OCI-LY3 (cell line): ENCODE results near the gene ELOVL1.

Source experiments
- H2AFZ ChIP-seq: fragments of 200-600, 300-600 bp; shearing (Covaris generic); 2 replicates; pipeline ENCODE4 v1.6.0; 2014; ENCODE audit warnings: antibody characterized with exemption, low read depth, low read length
- H3K27ac ChIP-seq: fragments of 200-600, 300-600 bp; sonication (generic); 2 replicates; pipeline ENCODE4 v1.5.1; 2014; ENCODE audit warnings: mild to moderate bottlenecking, low read length, moderate library complexity, mixed read lengths
- H3K27me3 ChIP-seq: fragments of 200-600, 300-600 bp; sonication (generic); 2 replicates; pipeline ENCODE4 v1.6.1; 2014; ENCODE audit warnings: low read depth, low read length, mixed read lengths
- H3K36me3 ChIP-seq: fragments of 200-600, 300-600 bp; sonication (generic); replicated peaks from 2 replicates; pipeline ENCODE3; 2014; ENCODE audit warnings: low read depth, low read length, mixed read lengths
- H3K4me1 ChIP-seq: fragments of 300-600, 200-600 bp; sonication (generic); 2 replicates; pipeline ENCODE4 v1.6.1; 2014; ENCODE audit warnings: low read length, mixed read lengths
- H3K4me2 ChIP-seq: fragments of 200-600, 300-600 bp; sonication (generic); 2 replicates; pipeline ENCODE4 v1.6.1; 2014; ENCODE audit warnings: low read length, mixed read lengths
- H3K4me3 ChIP-seq: fragments of 300-600, 200-600 bp; sonication (generic); 2 replicates; pipeline ENCODE4 v1.5.1; 2014; ENCODE audit warnings: antibody characterized with exemption, mild to moderate bottlenecking, low read length, moderate library complexity
- H3K79me2 ChIP-seq: fragments of 300-600, 200-600 bp; shearing (Covaris generic); 2 replicates; pipeline ENCODE4 v1.6.1; 2014; ENCODE audit warnings: mild to moderate bottlenecking, low read length, mixed read lengths
- H3K9ac ChIP-seq: fragments of 300-600, 200-600 bp; shearing (Covaris generic); 2 replicates; pipeline ENCODE4 v1.6.0; 2014; ENCODE audit warnings: mild to moderate bottlenecking, low read length, moderate library complexity
- H3K9me3 ChIP-seq: fragments of 200-600, 300-600 bp; shearing (Covaris generic); 2 replicates; pipeline ENCODE4 v1.6.1; 2014; ENCODE audit warnings: low read length, mixed read lengths; ENCODE audit not compliant: insufficient read depth
- H4K20me1 ChIP-seq: fragments of 200-600, 300-600 bp; sonication (generic); 2 replicates; pipeline ENCODE4 v1.6.1; 2016; ENCODE audit warnings: low read length, mixed read lengths; ENCODE audit not compliant: insufficient read depth
- CTCF ChIP-seq: fragments of 200-600, 300-600 bp; sonication (generic); IDR thresholded peaks from 2 replicates; pipeline ENCODE4 v1.5.1; 2014; ENCODE audit warnings: antibody characterized with exemption, low read length, low read depth
- EZH2phosphoT487 ChIP-seq: fragments of 200-600 bp; shearing (Covaris generic); IDR thresholded peaks from 2 replicates; pipeline ENCODE4 v1.6.1; 2018; ENCODE audit warnings: antibody characterized with exemption, mixed run types, low read depth

Gene ELOVL1

DNA sequence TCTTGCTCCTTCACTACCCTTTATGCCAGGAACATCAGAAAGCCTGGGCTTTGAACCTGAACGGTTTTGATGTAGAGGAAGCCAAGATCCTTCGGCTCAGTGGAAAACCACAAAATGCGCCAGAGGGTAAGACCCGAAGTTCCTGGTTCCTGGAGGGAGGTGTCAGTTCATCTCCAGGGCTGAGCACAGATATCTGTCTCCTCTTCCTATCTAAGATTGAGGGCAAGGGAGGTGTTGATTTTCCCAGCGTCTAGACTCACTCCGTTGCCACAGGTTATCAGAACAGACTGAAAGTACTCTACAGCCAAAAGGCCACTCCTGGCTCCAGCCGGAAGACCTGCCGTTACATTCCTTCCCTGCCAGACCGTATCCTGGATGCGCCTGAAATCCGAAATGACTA is 8.1 kb downstream of the ELOVL1 start:
- TF ChIP-seq CTCF, result no peak
- TF ChIP-seq EZH2phosphoT487, result no peak
- Histone ChIP-seq H3K79me2 (peaks cover 33% of the 10 kb centered on the region), H2AFZ (no peak overlapping the region)

GRCh38 chr1:43358746-43359693 is 8.8 kb downstream of the ELOVL1 start, which contains the start of gene CDC20:
Gene CDC20 (plus strand): TSS chr1:43358981. CDS start chr1:43359216, 235 bp downstream.
- Histone ChIP-seq H3K36me3 (peaks cover 24% of the 10 kb centered on the region), H3K79me2 (peaks cover 33% of the 10 kb centered on the region)

More for the DNA sequence above, 8.1 kb downstream of the ELOVL1 start:
- peak overlapping the region; percentile 64; the same call in 1 of the 2 replicates for H3K27ac ChIP-seq
- H3K4me2 ChIP-seq, result peak overlapping the region; percentile 86
- H3K36me3 ChIP-seq, result peaks cover 27% of the 10 kb centered on the region
- H3K4me1 ChIP-seq, result peaks cover 16% of the 10 kb centered on the region
- no peaks in the 10 kb centered on the region for H3K9me3 ChIP-seq
- H3K9ac ChIP-seq, result peak overlapping the region; percentile 87
- peak overlapping the region; percentile 89 for H3K4me3 ChIP-seq
- no peaks in the 10 kb centered on the region for H3K27me3 ChIP-seq
- no peaks in the 10 kb centered on the region for H4K20me1 ChIP-seq

DNA sequence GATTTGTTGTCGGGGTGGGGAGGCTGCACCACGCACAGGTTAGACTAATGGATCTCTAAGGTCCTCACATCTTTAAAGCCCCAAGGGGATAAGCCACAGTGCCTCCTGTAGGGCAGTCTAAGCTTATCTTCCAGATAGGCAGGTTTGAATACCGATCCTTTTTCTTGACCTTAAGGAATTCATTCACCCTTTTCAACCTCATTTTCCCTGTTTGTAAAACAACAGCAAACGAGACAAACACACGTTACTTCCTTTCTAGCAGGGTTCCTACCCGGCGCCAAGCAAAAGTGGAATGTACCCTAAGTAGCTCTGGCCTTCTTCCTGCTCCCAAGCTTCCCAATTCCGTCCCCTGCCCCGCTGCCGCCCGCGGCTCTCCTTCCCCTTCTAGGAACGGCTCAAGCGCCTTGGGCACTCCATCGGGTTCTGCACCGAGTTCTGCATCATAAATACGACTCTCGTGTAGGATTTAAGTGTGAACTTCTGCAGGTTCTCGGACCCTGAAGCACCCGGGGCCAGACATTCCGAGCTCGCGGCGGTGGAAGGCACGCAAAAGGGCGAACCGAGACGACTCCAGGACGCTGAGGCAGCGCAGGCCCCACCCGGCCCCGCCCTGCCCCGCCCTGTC is 9.6 kb downstream of the ELOVL1 start:
- Histone ChIP-seq H2AFZ (peak overlapping the region; percentile 84), H3K27ac (peak overlapping the region; percentile 68)

More at GRCh38 chr1:43358746-43359693, 8.8 kb downstream of the ELOVL1 start, which contains the start of gene CDC20:
- peak within 1 kb of the TSS; percentile 96 for H3K9ac ChIP-seq
- H3K27me3 ChIP-seq, result no peaks in the 10 kb centered on the region
- H3K9me3 ChIP-seq, result no peaks in the 10 kb centered on the region
- H3K4me2 ChIP-seq, result peak within 1 kb of the TSS; percentile 97
- H3K4me3 ChIP-seq, result peak within 1 kb of the TSS; percentile 89
- H3K27ac ChIP-seq, result peak within 1 kb of the TSS; percentile 68
- peaks cover 16% of the 10 kb centered on the region for H3K4me1 ChIP-seq
- no peak for TF ChIP-seq EZH2phosphoT487
- no peak for TF ChIP-seq CTCF
- peak within 1 kb of the TSS; percentile 84 for H2AFZ ChIP-seq
- H4K20me1 ChIP-seq, result no peaks in the 10 kb centered on the region

More for the DNA sequence above, 9.6 kb downstream of the ELOVL1 start:
- peaks cover 24% of the 10 kb centered on the region for H3K36me3 ChIP-seq
- H3K27me3 ChIP-seq, result no peaks in the 10 kb centered on the region
- H3K9ac ChIP-seq, result peak overlapping the region; percentile 96
- no peaks in the 10 kb centered on the region for H4K20me1 ChIP-seq
- no peaks in the 10 kb centered on the region for H3K9me3 ChIP-seq
- TF ChIP-seq CTCF (peak; percentile 35), EZH2phosphoT487 (no peak)
- H3K4me2 ChIP-seq, result peak overlapping the region; percentile 97
- H3K79me2 ChIP-seq, result peaks cover 33% of the 10 kb centered on the region
- peak overlapping the region; percentile 89 for H3K4me3 ChIP-seq
- peaks cover 16% of the 10 kb centered on the region for H3K4me1 ChIP-seq
